SH-SY5Y (cell line): ENCODE measurements around the gene BTG2.

ENCODE experiments used
- GATA2 ChIP-seq: IDR thresholded peaks from 2 replicates; pipeline ENCODE4 v1.6.1; 2011; ENCODE audit warnings: mild to moderate bottlenecking, low read depth, low read length
- GATA3 ChIP-seq: IDR thresholded peaks from 2 replicates; pipeline ENCODE4 v1.6.1; 2011; ENCODE audit warnings: low read depth, mild to moderate bottlenecking, low read length, moderate library complexity

DNA sequence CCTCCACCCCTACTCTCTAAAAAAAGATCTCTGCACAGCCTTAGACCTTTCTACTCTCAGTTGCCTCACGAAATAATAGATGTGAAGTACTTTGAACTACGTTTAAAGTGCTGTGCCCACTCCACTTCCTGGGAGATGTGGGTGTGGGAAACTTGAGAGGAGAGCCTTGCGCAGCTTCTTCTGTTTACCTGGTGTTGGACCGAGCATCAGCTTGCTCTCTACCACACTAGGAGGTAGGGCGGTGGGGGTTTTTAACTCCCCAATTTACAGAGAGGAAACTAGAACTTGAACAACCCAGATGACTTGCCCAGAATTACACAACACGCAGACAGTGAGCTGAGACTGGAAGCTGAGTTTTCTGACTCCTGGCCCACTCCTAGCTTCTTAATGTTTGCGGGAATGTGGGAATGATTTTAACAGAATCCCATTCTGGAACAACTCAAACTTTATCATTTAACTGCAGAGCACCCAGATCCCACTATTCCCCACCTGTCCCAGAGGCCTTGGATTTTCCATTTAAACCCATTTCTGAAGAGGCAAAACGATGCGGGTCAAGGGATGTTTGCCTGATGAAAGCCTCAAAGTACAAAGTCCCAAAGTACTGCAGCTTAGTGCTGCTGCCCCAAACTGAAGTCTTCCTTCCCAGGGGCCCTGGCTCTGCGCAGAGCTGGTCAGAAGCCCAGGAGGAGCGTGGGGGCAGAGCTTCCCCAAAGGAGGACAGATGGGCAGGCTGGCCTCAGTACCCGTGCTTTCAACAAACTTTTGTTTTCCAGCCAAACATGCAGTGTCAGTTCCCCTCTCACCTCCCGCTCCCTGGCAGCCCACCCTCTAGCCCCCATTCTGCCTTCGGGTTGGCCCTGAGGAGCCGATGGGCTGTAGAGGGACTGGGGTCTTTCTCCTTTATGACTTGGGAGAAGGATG lies 19.0 kb downstream of the BTG2 start:
- TF ChIP-seq GATA3 (no peak), GATA2 (no peak)
